Measurements from ENCODE around the gene MTARC2. TPM values are rescaled to one million over a fixed set of nuclear protein-coding genes. Genes with fewer than 3 reads are reported as not detected.

The MTARC2 gene
- total and polyA plus RNA-seq, 2 donors (not counting 1 experiment from before 2014, with no cell fraction given): 12.6 to 14.5 TPM

GRCh38 chr1:220703305-220703704 lies 44.8 kb upstream of the MTARC2 start:
- no peaks in the 10 kb centered on the region for H3K36me3 ChIP-seq (ENCODE audit: control insufficient read depth, insufficient read depth, low read length)
- H3K9ac ChIP-seq (ENCODE audit: insufficient read depth, low read length): no peak overlapping the region
- no peak overlapping the region for H3K27ac ChIP-seq (ENCODE audit: insufficient read depth, low read length)
- H3K4me1 ChIP-seq (ENCODE audit: control insufficient read depth, extremely low read depth, insufficient read depth, low read length): no peaks in the 10 kb centered on the region
- H2AFZ ChIP-seq (ENCODE audit: low read length): no peak overlapping the region
- H4K20me1 ChIP-seq (ENCODE audit: control insufficient read depth, extremely low read depth, insufficient read depth, low read length): no peaks in the 10 kb centered on the region
- no peaks in the 10 kb centered on the region for H3K79me2 ChIP-seq (ENCODE audit: control insufficient read depth, insufficient read depth, low read length)
- no peaks in the 10 kb centered on the region for H3K27me3 ChIP-seq (ENCODE audit: control insufficient read depth, insufficient read depth, low read length)
- H3K4me3 ChIP-seq (replicated peaks in 1 of 4; ENCODE audit: control extremely low read depth in 1 of 4, insufficient read depth in 1 of 4, low read depth in 3 of 4, low read length in 4 of 4): no peak overlapping the region
- TF ChIP-seq EZH2 (IDR thresholded peaks at IDR 0.05; ENCODE audit: low read length, missing control alignments) (no peak), CTCF (conservative IDR thresholded peaks at IDR 0.05 in 1 of 2, IDR thresholded peaks at IDR 0.05 in 1 of 2; ENCODE audit: low read depth in 1 of 2, low read length in 2 of 2) (no peak)
- H3K9me3 ChIP-seq (ENCODE audit: control insufficient read depth, insufficient read depth, low read depth, low read length): no peaks in the 10 kb centered on the region
- H3K4me2 ChIP-seq (ENCODE audit: extremely low read depth, insufficient read depth, low read length): no peak overlapping the region
- no peak for DNase-seq (ENCODE audit: low read depth in 2 of 2)

GRCh38 chr1:220705782-220706181 lies 42.3 kb upstream of the MTARC2 start:
- H3K27ac ChIP-seq (ENCODE audit: insufficient read depth, low read length): no peak overlapping the region
- TF ChIP-seq EZH2 (IDR thresholded peaks at IDR 0.05; ENCODE audit: low read length, missing control alignments): no peak
- no peak for TF ChIP-seq CTCF (conservative IDR thresholded peaks at IDR 0.05 in 1 of 2, IDR thresholded peaks at IDR 0.05 in 1 of 2; ENCODE audit: low read depth in 1 of 2, low read length in 2 of 2)
- no peak overlapping the region for H2AFZ ChIP-seq (ENCODE audit: low read length)
- no peak overlapping the region for H3K4me3 ChIP-seq (replicated peaks in 1 of 4; ENCODE audit: control extremely low read depth in 1 of 4, insufficient read depth in 1 of 4, low read depth in 3 of 4, low read length in 4 of 4)
- no peak overlapping the region for H3K4me2 ChIP-seq (ENCODE audit: extremely low read depth, insufficient read depth, low read length)
- no peaks in the 10 kb centered on the region for H3K27me3 ChIP-seq (ENCODE audit: control insufficient read depth, insufficient read depth, low read length)
- H4K20me1 ChIP-seq (ENCODE audit: control insufficient read depth, extremely low read depth, insufficient read depth, low read length): no peaks in the 10 kb centered on the region
- DNase-seq (ENCODE audit: low read depth in 2 of 2): no peak
- H3K36me3 ChIP-seq (ENCODE audit: control insufficient read depth, insufficient read depth, low read length): no peaks in the 10 kb centered on the region
- H3K9me3 ChIP-seq (ENCODE audit: control insufficient read depth, insufficient read depth, low read depth, low read length): no peaks in the 10 kb centered on the region
- no peaks in the 10 kb centered on the region for H3K4me1 ChIP-seq (ENCODE audit: control insufficient read depth, extremely low read depth, insufficient read depth, low read length)
- no peak overlapping the region for H3K9ac ChIP-seq (ENCODE audit: insufficient read depth, low read length)
- no peaks in the 10 kb centered on the region for H3K79me2 ChIP-seq (ENCODE audit: control insufficient read depth, insufficient read depth, low read length)

GRCh38 chr1:220706480-220706879 lies 41.6 kb upstream of the MTARC2 start:
- H3K9ac ChIP-seq (ENCODE audit: insufficient read depth, low read length): no peak overlapping the region
- no peak overlapping the region for H3K4me2 ChIP-seq (ENCODE audit: extremely low read depth, insufficient read depth, low read length)
- H3K36me3 ChIP-seq (ENCODE audit: control insufficient read depth, insufficient read depth, low read length): no peaks in the 10 kb centered on the region
- H3K27ac ChIP-seq (ENCODE audit: insufficient read depth, low read length): no peak overlapping the region
- H3K4me3 ChIP-seq (replicated peaks in 1 of 4; ENCODE audit: control extremely low read depth in 1 of 4, insufficient read depth in 1 of 4, low read depth in 3 of 4, low read length in 4 of 4): no peak overlapping the region
- H2AFZ ChIP-seq (ENCODE audit: low read length): no peak overlapping the region
- no peaks in the 10 kb centered on the region for H4K20me1 ChIP-seq (ENCODE audit: control insufficient read depth, extremely low read depth, insufficient read depth, low read length)
- no peaks in the 10 kb centered on the region for H3K79me2 ChIP-seq (ENCODE audit: control insufficient read depth, insufficient read depth, low read length)
- no peaks in the 10 kb centered on the region for H3K27me3 ChIP-seq (ENCODE audit: control insufficient read depth, insufficient read depth, low read length)
- H3K9me3 ChIP-seq (ENCODE audit: control insufficient read depth, insufficient read depth, low read depth, low read length): no peaks in the 10 kb centered on the region
- no peak for DNase-seq (ENCODE audit: low read depth in 2 of 2)
- no peaks in the 10 kb centered on the region for H3K4me1 ChIP-seq (ENCODE audit: control insufficient read depth, extremely low read depth, insufficient read depth, low read length)
- TF ChIP-seq CTCF (conservative IDR thresholded peaks at IDR 0.05 in 1 of 2, IDR thresholded peaks at IDR 0.05 in 1 of 2; ENCODE audit: low read depth in 1 of 2, low read length in 2 of 2) (no peak), EZH2 (IDR thresholded peaks at IDR 0.05; ENCODE audit: low read length, missing control alignments) (no peak)
